Prostate gland (tissue), 2 donors: ENCODE results near the gene INHA. TPM values are rescaled to one million over a fixed set of nuclear protein-coding genes. Genes with fewer than 3 reads are reported as not detected.

ENCODE experiments used
- DNase-seq: peaks from one replicate; pipeline ENCODE4 v3.0.0-alpha.2; 2019; ENCODE audit warnings: low spot score
- H3K27ac ChIP-seq, 2 donors: fragments of 200-600 bp; sonication (generic); 2 replicates each; pipeline ENCODE4 v1.5.1; 2017 to 2019
- H3K27me3 ChIP-seq: fragments of 200-600 bp; sonication (generic); replicated peaks from 2 replicates; pipeline ENCODE4 v1.5.1; 2019; ENCODE audit not compliant: insufficient read depth
- H3K36me3 ChIP-seq, 2 donors: fragments of 200-600 bp; sonication (generic); 1 replicate in 1 of 2; 2 replicates in 1 of 2; pipeline versions ENCODE4 v1.5.1 to v1.8.1; 2017 to 2019
- H3K4me1 ChIP-seq: fragments of 200-600 bp; sonication (generic); replicated peaks from 2 replicates; pipeline ENCODE4 v1.5.1; 2019
- H3K4me3 ChIP-seq, 2 donors: fragments of 200-600 bp; sonication (generic); 2 replicates each; pipeline ENCODE4 v1.5.1; 2017 to 2019
- H3K9me3 ChIP-seq: fragments of 200-600 bp; sonication (generic); 2 replicates; pipeline ENCODE4 v1.5.1; 2017
- POLR2A ChIP-seq: fragments of 450-650 bp; IDR thresholded peaks from one replicate; pipeline ENCODE4 v1.6.1; 2016; ENCODE audit warnings: antibody characterized with exemption, mild to moderate bottlenecking
- POLR2AphosphoS5 ChIP-seq: sonication (generic); formaldehyde crosslinking; IDR thresholded peaks from one replicate; pipeline ENCODE4 v1.6.1; 2017; ENCODE audit warnings: antibody characterized with exemption
- whole genome bisulfite sequencing: methylation state at CpG from one replicate; pipeline ENCODE4 v1.1.5; 2018; 5-methylcytosine and 5-hydroxymethylcytosine counted together
- intact Hi-C: fragments of 100-400 bp; cut with DNase I; formaldehyde crosslinking; loops from one replicate; pipeline ENCODE4 v1.14.2; 2022
- total RNA-seq, 2 donors: library from RNA; depleted of rRNA; stranded (reverse); fragments of >200 nt; gene quantifications; one replicate each; pipeline ENCODE4 v1.1.0, GENCODE V29; 2016
- TF ChIP-seq, protein P1 (sequence below), 4 experiments: fragments of 200-600 bp in 2 of 4; fragments of 450-650 bp in 2 of 4; sonication (generic) in 2 of 4; IDR thresholded peaks; 1 replicate in 3 of 4; 2 replicates in 1 of 4; pipeline ENCODE4 v1.5.1; 2016 to 2019; ENCODE audit warnings: antibody characterized with exemption in 4 of 4, mild to moderate bottlenecking in 2 of 4, moderate library complexity in 2 of 4

INHA gene
- total RNA-seq, 2 donors from 2014 or later = 0.96 to 391 TPM

GRCh38 chr2:219620546-219620945 lies 48.4 kb downstream of the INHA start:
- H3K36me3 ChIP-seq = no peaks in the 10 kb centered on the region

GRCh38 chr2:219621935-219622334 lies 49.8 kb downstream of the INHA start:
- Histone ChIP-seq H3K4me1 (no peaks in the 10 kb centered on the region), H3K4me3 (no peak overlapping the region), H3K27ac (no peak overlapping the region), H3K36me3 (no peaks in the 10 kb centered on the region), H3K9me3 (no peaks in the 10 kb centered on the region), H3K27me3 (no peaks in the 10 kb centered on the region)
- WGBS = 85% methylated on average over 4 of the region's 4 CpGs
- DNase-seq = no peak
- intact Hi-C loops = no loop called here
- TF ChIP-seq POLR2AphosphoS5 (no peak), POLR2A (no peak)
- TF ChIP-seq, protein P1, sequence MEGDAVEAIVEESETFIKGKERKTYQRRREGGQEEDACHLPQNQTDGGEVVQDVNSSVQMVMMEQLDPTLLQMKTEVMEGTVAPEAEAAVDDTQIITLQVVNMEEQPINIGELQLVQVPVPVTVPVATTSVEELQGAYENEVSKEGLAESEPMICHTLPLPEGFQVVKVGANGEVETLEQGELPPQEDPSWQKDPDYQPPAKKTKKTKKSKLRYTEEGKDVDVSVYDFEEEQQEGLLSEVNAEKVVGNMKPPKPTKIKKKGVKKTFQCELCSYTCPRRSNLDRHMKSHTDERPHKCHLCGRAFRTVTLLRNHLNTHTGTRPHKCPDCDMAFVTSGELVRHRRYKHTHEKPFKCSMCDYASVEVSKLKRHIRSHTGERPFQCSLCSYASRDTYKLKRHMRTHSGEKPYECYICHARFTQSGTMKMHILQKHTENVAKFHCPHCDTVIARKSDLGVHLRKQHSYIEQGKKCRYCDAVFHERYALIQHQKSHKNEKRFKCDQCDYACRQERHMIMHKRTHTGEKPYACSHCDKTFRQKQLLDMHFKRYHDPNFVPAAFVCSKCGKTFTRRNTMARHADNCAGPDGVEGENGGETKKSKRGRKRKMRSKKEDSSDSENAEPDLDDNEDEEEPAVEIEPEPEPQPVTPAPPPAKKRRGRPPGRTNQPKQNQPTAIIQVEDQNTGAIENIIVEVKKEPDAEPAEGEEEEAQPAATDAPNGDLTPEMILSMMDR (IDR thresholded peaks at IDR 0.05) = no peak

More at GRCh38 chr2:219620546-219620945, 48.4 kb downstream of the INHA start:
- H3K9me3 ChIP-seq = no peaks in the 10 kb centered on the region
- H3K27me3 ChIP-seq = no peaks in the 10 kb centered on the region
- 73% methylated on average over 6 of the region's 6 CpGs for WGBS
- no peak overlapping the region for H3K27ac ChIP-seq
- intact Hi-C loops = no loop called here
- H3K4me1 ChIP-seq = no peaks in the 10 kb centered on the region
- TF ChIP-seq POLR2AphosphoS5 (no peak), POLR2A (no peak)
- TF ChIP-seq, protein P1 (IDR thresholded peaks at IDR 0.05) = no peak
- no peak overlapping the region for H3K4me3 ChIP-seq
- DNase-seq = no peak

- intact Hi-C loops = no loop called here
- TF ChIP-seq POLR2A (no peak), POLR2AphosphoS5 (no peak)
- TF ChIP-seq, protein P1 (IDR thresholded peaks at IDR 0.05) = no peak
- DNase-seq = no peak
- Histone ChIP-seq H3K36me3 (no peaks in the 10 kb centered on the region), H3K4me3 (no peak overlapping the region), H3K27me3 (no peaks in the 10 kb centered on the region), H3K9me3 (no peaks in the 10 kb centered on the region), H3K27ac (no peak overlapping the region), H3K4me1 (no peaks in the 10 kb centered on the region)
- 88% methylated on average over 2 of the region's 2 CpGs for WGBS
These were observed 50.4 kb downstream of the INHA start for GRCh38 chr2:219622472-219622871.

DNA sequence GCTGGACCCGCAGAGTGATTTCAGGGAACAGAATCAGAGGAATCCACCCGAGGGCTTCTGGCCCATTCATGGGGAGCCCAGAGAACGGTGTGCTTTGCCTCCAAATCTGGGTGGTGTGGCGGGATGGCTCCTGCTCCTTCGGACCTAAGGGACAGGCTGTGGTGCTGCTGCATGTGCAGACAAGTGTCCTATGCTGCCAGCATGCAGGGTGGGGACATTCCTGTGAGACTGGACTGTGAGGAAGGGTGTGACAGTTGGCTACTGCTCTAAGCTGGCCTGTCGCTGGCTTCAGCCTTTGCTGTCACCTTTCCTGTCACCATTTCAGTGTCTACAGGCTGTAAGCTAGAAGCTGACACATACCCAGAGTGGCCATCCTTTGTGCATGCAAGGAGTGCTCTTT lies 52.5 kb downstream of the INHA start:
- 75% methylated on average over 6 of the region's 6 CpGs for WGBS
- no peaks in the 10 kb centered on the region for H3K4me1 ChIP-seq
- intact Hi-C loops = no loop called here
- TF ChIP-seq POLR2AphosphoS5 (no peak), POLR2A (no peak)
- TF ChIP-seq, protein P1 (IDR thresholded peaks at IDR 0.05) = no peak
- H3K4me3 ChIP-seq = no peak overlapping the region
- no peak overlapping the region for H3K27ac ChIP-seq
- H3K27me3 ChIP-seq = no peaks in the 10 kb centered on the region
- H3K36me3 ChIP-seq = no peaks in the 10 kb centered on the region
- H3K9me3 ChIP-seq = no peaks in the 10 kb centered on the region
- no peak for DNase-seq

GRCh38 chr2:219625179-219625578 lies 53.1 kb downstream of the INHA start:
- no peak for DNase-seq
- 97% methylated on average over 5 of the region's 5 CpGs for WGBS
- H3K9me3 ChIP-seq = no peaks in the 10 kb centered on the region
- no peaks in the 10 kb centered on the region for H3K36me3 ChIP-seq
- no peak overlapping the region for H3K27ac ChIP-seq
- H3K27me3 ChIP-seq = no peaks in the 10 kb centered on the region
- no peak overlapping the region for H3K4me3 ChIP-seq
- no peaks in the 10 kb centered on the region for H3K4me1 ChIP-seq
- TF ChIP-seq POLR2A (no peak), POLR2AphosphoS5 (no peak)
- TF ChIP-seq, protein P1 (IDR thresholded peaks at IDR 0.05) = no peak
- intact Hi-C loops = no loop called here
